CD4-positive, alpha-beta T cell treated with Interleukin-10 for 1 hour (primary cell): ENCODE measurements around the gene FBXL12.
"Not testable (repeated sequence)": the region's sequence is repeated elsewhere in the genome, so short reads cannot be mapped to it uniquely, and the experiment has no call there.

ENCODE experiments used
- DNase-seq: peaks from one replicate; pipeline ENCODE4 v3.0.0-alpha.2; 2020

Gene FBXL12

GRCh38 chr19:9836021-9836420 lies 17.1 kb upstream of the FBXL12 start:
- DNase-seq, result no peak

- no peak for DNase-seq
Measured at GRCh38 chr19:9835507-9835949, 16.6 kb upstream of the FBXL12 start.

- DNase-seq, result peak; percentile 100
Measured at GRCh38 chr19:9834726-9835506, 16.0 kb upstream of the FBXL12 start, which contains the start of gene PIN1. TSS of gene PIN1 (plus strand) at chr19:9835318. CDS start at chr19:9835345, 27 bp downstream.

- no peak for DNase-seq
Measured at GRCh38 chr19:9834307-9834725, 15.4 kb upstream of the FBXL12 start.

- no peak for DNase-seq
Measured at GRCh38 chr19:9828551-9829063, 9.7 kb upstream of the FBXL12 start.

- DNase-seq, result peak; percentile 92
Measured at GRCh38 chr19:9827289-9828238, 8.7 kb upstream of the FBXL12 start, which contains the start of gene UBL5. TSS of gene UBL5 (plus strand) at chr19:9827918. CDS start at chr19:9828338, 420 bp downstream.

GRCh38 chr19:9823816-9824215 lies 4.9 kb upstream of the FBXL12 start:
- no peak for DNase-seq

- not testable (repeated sequence) for DNase-seq
Measured at GRCh38 chr19:9820034-9820433, 1.2 kb upstream of the FBXL12 start.

GRCh38 chr19:9819596-9819909 lies 674 bp upstream of the FBXL12 start:
- DNase-seq, result no peak

- DNase-seq, result no peak
Measured at GRCh38 chr19:9818175-9818733, 625 bp downstream of the FBXL12 start.

GRCh38 chr19:9811139-9811538 lies 7.7 kb downstream of the FBXL12 start:
- no peak for DNase-seq

GRCh38 chr19:9808855-9809824 lies 9.7 kb downstream of the FBXL12 start:
- DNase-seq, result peak; percentile 69

- no peak for DNase-seq
Measured at GRCh38 chr19:9806803-9807202, 12.1 kb downstream of the FBXL12 start.

- no peak for DNase-seq
Measured at GRCh38 chr19:9801976-9802375, 16.9 kb downstream of the FBXL12 start.

GRCh38 chr19:9799162-9799561 lies 19.7 kb downstream of the FBXL12 start:
- no peak for DNase-seq

- DNase-seq, result no peak
Measured at GRCh38 chr19:9797871-9798270, 21.0 kb downstream of the FBXL12 start.

GRCh38 chr19:9796113-9796773 lies 22.6 kb downstream of the FBXL12 start:
- DNase-seq, result peak; percentile 94

GRCh38 chr19:9793071-9793591 lies 25.7 kb downstream of the FBXL12 start:
- DNase-seq, result peak; percentile 75

GRCh38 chr19:9792206-9793070 lies 26.4 kb downstream of the FBXL12 start:
- DNase-seq, result peak; percentile 95
